Stimulated activated CD8-positive, alpha-beta memory T cell treated with anti-CD3 and anti-CD28 coated beads, Interleukin-4, amount 100 ng/mL, for 24 hours (primary cell): ENCODE measurements around the gene EHD3.

Source experiments
- DNase-seq: peaks from one replicate; pipeline ENCODE4 v3.0.0-alpha.2; 2020; ENCODE audit warnings: low read depth

EHD3 gene

GRCh38 chr2:31236433-31237205 is 2.7 kb downstream of the EHD3 start:
- DNase-seq: no peak

GRCh38 chr2:31237348-31238017 is 3.5 kb downstream of the EHD3 start:
- no peak for DNase-seq

DNA sequence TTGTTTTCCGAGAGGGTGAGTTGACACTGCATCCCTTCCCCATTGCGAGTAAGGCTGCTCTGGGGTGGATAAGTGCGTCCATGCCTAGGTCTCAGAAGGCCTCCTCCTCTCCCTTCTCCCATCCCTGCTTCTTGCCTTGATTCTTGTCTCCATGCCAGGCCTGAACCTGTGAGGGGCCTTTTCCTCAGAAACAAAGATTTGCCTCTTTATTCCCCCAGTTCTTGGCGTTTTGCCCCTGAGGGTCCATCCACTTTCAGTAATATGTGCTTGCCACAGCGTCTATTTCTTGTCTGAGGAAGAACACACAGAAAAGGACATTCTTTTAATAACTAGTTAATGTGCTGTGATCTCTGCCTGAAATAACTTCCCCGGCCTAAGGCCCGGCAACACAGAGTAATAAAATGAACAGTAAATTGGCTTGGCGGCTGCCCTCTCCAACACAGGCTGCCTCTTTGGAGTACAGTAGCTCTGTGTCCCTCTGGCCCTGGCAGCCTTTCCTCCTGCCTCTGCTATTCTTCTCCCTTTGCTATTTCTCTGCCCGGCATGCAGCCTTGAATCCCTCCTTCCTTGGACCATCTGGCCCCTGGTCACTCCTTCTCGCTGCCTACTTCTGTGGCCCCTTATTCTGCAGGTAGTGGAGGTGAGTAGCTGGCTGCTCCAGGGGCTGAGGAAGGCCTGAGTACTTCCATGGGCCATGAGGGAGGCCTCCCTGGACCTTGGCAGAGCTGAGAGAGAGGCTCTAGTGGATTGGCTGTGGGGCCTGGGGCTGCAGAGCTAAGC is 4.4 kb downstream of the EHD3 start:
- no peak for DNase-seq

GRCh38 chr2:31238906-31239592 is 5.1 kb downstream of the EHD3 start:
- no peak for DNase-seq

DNA sequence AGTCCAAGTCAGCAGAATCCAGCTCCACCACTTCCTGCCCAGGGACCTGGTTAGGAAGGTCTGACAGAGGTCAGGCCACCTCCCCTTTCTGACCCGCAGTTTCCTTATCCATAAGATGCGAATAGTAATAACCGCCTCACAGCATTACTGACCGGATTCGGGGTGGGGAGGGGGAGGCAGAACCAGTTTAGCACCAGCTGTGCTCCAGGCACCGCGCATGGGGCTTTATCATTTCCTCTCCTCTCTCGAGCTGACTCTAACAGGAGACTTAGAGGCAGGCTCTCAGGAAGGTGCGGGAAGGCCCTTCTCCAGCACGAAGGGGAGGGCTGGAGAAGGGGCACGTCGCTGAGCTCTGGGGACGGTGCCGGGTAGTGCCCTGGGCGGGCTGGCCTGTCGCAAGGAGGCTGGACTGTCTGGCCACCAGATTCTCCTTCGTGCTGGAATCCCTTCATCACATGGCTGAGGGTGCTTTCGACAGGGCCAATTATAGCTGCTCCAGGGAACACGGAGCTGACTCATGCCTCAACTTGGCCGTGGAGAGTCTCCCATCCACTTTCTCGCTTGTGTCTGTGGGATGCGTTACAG is 5.7 kb downstream of the EHD3 start:
- no peak for DNase-seq

GRCh38 chr2:31240381-31241365 is 6.7 kb downstream of the EHD3 start:
- DNase-seq: no peak

DNA sequence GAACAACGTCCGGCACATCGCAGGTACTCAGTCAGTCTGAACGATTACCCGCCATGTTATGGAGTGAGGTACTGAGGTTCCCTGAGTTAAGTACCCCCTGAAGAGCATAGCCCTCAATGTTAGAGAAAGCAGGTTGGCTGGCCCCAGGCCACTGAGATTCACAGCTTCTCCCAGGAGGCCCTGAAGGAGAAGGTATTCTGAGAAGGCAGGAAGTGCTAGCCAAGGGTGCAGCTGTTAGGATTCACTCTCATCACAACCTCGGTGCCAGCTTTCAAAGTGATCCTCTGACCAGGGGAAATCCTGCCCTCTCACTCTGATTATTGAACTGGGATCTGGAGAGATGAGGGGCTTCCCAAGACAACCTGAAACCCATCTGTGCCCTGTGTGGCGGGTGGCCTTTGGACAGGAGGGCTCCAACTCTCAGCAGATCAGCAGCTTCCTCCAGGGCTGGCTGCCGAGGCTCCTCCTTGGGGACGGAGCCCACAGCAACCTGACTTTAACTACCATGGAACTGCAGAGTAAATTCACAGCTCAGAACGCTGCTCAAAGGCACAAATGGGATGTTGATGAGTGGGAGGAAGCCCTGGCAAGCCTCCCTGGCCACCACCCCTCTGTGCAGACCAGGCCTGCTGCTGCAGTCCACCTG is 7.8 kb downstream of the EHD3 start:
- DNase-seq: no peak

- no peak for DNase-seq
Measured at GRCh38 chr2:31243053-31243452, 9.1 kb downstream of the EHD3 start.

- DNase-seq: no peak
Measured at GRCh38 chr2:31244101-31244500, 10.1 kb downstream of the EHD3 start.

GRCh38 chr2:31246184-31246852 is 12.4 kb downstream of the EHD3 start:
- no peak for DNase-seq

GRCh38 chr2:31247711-31248110 is 13.8 kb downstream of the EHD3 start:
- DNase-seq: no peak

- no peak for DNase-seq
Measured at GRCh38 chr2:31248139-31248538, 14.2 kb downstream of the EHD3 start.

GRCh38 chr2:31249009-31249690 is 15.2 kb downstream of the EHD3 start:
- DNase-seq: no peak

DNA sequence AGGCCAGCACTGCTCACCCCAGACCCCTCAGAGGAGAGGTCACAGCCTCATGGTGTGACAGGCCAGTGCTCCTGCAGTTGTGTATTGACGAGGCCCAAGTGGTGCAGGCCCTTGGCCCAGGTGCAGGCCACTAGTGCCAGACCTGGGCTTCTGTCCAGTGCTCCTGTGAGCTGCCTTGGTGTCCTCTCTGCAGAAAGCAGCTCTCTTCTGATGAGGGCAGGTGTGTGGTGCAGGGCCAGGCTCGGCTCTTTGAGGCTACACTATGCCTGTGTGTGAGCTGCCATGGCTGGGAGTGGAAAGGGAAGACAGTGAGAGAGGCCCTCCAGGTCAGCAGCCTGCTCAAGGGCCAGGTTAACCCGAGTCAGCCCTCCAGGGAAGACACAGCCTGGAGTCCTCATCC is 17.1 kb downstream of the EHD3 start:
- DNase-seq: no peak

GRCh38 chr2:31251851-31252250 is 17.9 kb downstream of the EHD3 start:
- no peak for DNase-seq

GRCh38 chr2:31253356-31254131 is 19.6 kb downstream of the EHD3 start:
- DNase-seq: no peak

- DNase-seq: no peak
Measured at GRCh38 chr2:31254237-31255203, 20.6 kb downstream of the EHD3 start.
